HG03521 (cell line): ENCODE results near the gene OTUB1.

Experiments used
- ATAC-seq: cut with Tn5 transposase; IDR thresholded peaks from one replicate; pipeline ENCODE4 v1.9.1; 2021; ENCODE audit warnings: mild to moderate bottlenecking, moderate library complexity; ENCODE audit not compliant: unreplicated experiment

The OTUB1 gene

GRCh38 chr11:63974259-63975143 lies 11.7 kb upstream of the OTUB1 start, which contains the start of gene COX8A:
Gene COX8A, plus strand, starts transcription at chr11:63974620. Its CDS starts 61 bp downstream, at chr11:63974681.
- peak; percentile 95 for ATAC-seq

GRCh38 chr11:63978551-63979239 lies 7.5 kb upstream of the OTUB1 start:
- no peak for ATAC-seq

DNA sequence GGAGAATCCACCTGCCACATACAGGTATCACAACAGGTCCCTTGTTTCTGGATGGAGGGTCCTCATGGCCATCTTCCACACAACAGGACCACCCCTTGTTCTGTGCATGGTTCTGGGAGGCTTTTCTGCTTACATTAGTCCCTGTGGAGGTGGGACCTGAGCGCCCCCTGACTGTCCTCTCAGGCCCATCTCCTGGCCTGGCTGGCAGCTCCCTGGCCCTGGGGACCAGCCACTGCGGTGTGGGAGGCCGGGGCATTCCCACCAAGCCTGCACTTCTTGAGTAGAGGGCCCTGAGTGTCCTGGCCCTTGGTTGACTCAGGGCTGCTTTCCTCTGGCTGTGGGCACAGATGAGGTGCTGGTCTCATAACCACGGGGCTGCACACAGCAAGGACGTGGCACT lies 6.8 kb upstream of the OTUB1 start:
- no peak for ATAC-seq

GRCh38 chr11:63985812-63986155 lies 454 bp upstream of the OTUB1 start:
- ATAC-seq: no peak

GRCh38 chr11:63986932-63987513 lies 785 bp downstream of the OTUB1 start:
- ATAC-seq: no peak

DNA sequence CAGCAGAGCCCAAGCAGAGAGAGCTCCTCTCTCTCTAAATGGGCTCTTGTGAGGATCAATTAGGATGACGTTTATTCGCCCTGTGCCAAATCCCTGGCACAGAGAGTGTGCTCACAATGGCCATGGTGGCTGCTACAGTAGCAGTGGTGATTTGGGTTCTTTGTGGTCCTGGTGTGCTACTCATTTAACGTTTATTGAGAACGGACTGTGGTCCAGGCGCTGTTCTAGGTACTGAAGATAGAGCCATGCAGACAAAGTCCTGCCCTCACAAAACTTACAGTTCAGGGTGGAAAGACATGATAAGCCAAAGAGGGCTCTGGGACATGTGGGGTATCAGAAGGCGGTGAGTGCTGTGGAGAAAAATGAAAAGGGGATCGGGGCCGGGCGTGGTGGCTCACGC lies 5.3 kb downstream of the OTUB1 start:
- ATAC-seq: no peak

DNA sequence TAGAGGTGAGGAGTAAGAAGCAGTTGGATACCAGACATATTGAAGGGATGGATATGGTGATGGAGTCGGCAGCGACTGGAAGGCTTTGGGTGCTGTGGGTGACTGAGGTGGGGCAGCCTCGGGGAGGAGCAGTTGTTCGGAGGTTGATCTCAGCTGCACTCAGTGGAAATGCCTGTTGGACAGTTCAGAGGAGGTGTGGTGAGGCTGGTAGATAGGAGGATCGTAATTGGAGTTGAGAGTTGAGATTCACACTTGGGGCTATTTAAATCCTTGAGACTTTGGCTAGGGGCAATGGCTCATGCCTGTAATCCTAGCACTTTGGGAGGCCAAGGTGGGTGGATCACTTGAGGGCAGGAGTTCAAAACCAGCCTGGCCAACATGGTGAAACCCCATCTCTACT lies 6.9 kb downstream of the OTUB1 start:
- no peak for ATAC-seq

DNA sequence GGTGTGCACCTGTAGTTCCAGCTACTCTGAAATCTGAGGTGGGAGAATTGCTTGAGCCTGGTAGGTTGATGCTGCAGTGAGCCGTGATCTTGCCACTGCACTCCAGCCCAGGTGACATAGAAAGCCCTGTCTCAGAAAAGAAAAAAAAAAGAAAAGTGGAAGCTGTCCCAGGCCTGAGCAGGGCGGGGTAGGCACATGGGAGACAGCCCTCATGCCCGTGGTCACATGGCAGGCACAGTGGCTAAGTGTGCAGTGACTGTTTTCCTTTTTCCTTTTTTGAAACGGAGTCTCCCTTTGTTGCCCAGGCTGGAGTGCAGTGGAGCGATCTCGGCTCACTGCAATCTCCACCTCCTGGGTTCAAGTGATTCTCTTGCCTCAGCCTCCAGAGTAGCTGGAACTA lies 7.8 kb downstream of the OTUB1 start:
- no peak for ATAC-seq

GRCh38 chr11:63996512-63996911 lies 10.3 kb downstream of the OTUB1 start:
- ATAC-seq: no peak

DNA sequence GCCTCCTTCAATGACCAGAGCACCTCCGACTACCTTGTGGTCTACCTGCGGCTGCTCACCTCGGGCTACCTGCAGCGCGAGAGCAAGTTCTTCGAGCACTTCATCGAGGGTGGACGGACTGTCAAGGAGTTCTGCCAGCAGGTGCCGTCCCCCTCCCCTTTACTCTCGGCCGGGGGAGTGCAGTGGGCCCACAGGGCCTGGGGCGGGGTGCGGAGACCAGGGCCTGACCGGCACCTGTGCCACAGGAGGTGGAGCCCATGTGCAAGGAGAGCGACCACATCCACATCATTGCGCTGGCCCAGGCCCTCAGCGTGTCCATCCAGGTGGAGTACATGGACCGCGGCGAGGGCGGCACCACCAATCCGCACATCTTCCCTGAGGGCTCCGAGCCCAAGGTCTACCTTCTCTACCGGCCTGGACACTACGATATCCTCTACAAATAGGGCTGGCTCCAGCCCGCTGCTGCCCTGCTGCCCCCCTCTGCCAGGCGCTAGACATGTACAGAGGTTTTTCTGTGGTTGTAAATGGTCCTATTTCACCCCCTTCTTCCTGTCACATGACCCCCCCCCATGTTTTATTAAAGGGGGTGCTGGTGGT lies 11.0 kb downstream of the OTUB1 start:
- no peak for ATAC-seq

DNA sequence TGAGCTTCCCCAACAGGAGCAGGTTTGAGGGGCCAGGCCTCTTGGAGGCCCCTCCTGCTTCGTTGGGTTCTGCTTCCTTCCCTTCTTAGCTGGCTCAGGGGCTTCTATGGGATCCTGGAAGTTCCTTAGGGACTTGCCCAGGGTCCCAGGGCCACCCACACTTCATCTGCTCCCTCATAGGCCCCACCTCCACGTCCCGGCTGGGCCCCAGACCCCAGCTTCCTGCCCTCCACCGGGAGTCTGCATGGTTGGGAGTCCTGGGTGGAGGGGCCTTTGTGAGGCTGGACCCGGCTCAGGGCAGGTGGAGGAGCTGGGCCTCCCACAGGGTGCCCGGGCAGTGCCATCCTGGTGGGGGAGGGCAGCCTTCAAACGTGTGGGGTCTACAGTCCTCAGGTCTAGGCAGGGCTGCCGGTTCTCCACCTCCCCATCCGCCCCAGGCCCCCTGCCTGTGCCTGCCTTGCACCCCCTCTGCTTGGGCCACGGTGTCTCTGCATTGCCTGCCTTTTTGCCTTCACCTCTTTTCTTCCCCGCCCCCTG lies 11.6 kb downstream of the OTUB1 start:
- ATAC-seq: no peak

DNA sequence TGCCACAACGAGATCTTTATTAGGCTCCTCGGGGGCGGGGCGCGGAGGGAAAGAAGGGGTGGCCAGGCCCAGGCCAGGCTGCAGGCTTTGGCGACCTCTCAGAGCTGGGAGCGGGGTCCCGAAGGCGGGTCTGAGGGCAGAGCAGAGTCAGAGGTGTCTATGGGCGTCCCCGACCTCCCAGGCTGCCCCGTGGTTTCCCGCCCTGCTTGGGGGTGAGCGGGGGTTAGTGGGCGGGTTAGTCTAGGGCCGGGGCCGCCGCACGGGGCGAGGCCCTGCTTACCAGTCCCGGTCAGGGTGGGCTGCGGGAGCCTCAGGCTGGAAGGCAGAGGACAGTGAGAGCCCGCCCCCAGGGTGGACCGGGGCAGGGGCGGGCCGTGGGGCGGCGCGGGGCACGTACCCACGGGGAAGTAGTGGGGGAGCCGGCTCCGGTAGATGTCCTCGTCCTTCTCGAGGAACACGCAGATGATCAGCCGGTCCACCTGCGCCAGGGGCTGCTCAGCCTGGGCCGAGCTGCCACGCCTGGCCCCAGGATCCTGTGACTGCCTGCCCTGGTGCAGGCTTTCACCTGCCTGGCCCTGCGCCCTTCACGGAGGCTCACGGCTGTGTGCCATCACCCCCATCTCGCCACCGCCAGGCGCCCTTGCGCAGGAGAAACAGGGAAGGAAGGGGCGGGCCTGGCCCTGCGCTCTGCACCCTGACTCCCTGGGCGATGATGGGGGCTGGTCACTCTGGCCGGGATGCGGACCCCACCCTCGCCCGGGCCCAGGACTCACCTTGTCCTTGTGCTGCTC lies 12.5 kb downstream of the OTUB1 start:
- ATAC-seq: no peak

DNA sequence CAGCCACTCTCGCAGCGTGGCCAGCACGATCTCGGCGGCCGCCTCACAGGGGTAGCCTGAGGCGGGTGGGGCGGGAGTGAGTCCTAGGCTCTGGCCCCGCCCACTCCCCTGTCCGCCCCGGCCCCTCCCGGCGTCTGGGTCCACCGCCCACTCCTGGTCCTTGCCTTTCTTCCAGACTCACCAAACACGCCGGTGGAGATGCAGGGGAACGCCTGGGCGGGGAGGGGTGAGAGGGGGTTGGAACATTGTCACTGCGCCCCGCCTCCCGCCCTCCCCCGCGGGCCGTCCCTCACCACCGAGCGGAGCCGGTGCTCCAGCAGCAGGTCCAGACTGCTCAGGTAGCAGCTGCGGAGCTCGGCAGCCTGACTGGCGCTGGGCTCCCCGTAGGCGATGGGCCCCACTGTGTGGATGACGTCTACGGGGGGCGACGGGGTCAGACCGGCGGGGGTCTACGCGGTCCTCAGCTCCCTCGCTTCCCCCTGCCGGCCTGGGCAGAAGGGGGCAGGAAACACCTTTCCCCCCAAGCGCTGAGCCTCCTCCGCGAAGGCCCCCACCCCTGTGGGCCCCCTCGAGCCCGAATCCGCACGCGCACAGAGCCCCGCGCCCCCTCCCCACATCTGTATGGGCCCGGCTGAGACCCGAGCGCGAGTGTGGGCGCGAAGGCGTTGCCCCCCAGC lies 13.2 kb downstream of the OTUB1 start:
- no peak for ATAC-seq

DNA sequence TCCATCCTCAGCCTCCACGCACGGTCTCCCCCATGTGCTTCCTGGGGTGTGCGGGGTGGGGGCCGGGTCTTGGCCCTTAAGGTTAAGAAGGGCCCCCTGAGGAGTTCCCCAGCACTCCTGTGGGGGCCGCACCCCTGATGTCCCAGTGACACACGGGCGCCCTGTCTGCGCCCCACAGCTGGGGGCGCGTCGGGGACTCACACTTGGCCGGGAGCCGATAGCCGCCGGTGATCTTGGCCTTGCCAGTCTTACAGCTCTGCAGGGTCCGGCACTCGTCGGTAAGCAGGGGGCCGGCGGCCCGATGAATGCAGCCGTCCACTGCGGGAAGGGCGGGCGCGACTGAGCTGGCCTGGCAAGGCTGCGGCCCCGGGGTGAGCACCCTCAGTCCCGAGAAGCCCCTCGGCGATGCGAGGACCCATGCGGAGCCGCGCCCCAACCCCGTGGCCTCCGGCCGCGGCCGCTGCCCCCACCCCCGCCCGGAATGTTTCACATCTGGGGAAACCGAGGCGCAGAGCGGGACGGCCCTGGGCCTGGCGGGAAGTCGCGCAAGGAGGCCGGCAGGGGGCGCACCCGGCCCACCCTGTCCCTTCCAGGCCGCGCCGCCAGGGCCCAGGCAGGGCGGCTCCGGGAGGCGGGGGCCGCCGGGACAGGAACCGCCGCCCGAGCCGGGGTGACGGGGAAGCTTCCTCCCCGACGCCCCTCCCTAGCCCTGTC lies 13.9 kb downstream of the OTUB1 start:
- ATAC-seq: peak; percentile 58

DNA sequence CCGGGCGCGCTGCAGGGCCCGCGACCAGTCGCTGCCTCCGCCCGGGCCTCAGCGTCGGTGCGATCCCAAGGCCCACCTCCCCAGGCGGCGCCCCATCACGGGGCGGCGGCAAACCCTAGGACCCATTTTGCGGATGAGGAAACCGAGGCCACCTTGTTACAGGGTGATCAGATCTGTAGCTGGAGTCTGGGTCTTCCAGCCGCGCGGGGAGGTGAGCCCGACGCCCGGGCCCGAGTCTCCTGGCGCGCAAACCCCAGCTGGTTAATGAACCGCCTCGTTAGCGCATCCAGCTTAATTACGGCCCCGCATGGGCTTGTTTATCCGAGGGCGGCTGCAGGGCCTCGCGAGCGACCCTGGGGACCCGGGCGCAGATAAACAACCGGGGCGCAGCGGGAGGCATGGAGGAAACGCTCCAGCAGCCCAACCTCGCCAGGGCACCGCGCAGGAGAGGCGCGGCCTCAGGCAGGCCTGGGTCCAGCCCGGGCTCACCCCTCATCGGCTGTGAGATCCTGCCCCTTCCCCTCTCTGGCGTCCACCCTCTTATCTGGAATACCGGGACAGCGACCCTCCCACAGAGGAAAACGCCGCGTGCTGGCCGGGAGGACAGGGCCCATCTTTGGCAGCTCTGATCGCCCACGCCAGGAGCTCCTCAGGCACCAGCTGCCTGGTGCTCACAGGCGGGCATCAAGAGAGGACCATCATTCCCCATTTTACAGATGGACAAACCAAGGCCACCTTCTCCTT lies 14.7 kb downstream of the OTUB1 start:
- no peak for ATAC-seq

DNA sequence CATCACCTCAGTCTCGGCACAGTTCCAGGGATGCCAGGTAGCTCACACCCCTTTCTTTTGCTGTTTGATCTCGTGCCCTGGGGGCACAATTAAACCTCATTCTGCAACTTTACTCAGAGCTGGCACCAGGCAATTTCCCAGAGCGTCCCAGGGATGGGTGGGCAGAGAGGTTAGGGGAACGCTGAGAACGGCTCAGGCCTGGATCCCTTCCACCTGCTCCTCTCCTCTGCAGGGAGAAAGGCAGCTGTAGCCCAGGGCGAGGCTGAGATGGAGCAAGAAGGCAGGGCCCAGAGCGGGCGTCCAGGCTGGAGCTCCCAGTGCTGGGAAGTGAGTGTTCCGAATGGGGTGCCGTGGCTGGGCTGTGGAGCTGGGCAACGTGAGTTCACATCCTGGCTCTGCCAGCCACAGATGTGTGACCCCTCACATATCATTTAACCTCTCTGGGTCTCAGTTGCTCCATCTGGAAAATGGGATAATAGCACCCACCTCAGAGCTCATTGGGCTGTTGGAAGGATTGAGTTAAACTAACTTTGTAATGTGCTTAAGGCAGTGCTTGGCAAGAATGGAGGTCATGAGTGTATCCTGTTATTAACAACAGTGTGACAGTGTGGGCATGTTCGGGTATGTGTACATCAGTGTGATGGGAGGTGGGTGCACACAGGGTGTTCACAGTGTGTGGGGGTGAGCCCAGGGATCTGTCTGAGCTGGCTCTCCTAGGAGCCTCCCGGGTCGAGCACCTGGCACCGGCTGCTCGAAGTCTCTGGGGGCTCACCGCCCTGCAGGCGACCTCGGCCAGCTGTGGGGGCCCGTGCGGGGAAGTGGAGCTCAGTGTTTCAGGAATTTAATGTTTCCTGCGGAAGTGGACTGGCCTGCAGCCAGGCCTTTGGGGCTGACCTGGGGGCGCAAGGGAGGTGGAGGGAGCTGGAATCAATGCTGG lies 15.5 kb downstream of the OTUB1 start:
- ATAC-seq: no peak

- ATAC-seq: no peak
Measured at GRCh38 chr11:64003807-64004589, 17.8 kb downstream of the OTUB1 start.
